ENCODE results near the gene RAB10.
A peak's percentile ranks its signal among the peaks of the same experiment; 100 is the strongest.

DNA sequence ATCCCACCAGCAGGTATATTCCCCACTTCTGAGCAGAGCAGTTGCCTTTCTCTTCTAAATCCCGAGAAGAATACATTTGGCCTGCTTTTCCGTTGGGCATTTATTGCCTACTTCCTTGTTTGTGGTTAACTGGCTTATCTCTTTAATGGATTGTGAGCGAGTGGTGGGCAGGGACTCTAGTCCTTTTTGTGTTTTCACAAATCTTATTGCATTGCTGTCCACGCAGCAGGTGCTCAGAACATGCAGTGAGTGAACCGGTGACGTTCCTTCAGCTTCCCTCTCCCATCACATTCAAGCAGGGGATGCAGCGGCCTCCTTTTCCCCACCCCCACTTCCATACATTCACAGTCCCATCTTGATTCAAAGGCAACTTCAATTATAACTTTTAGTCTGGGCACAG is 110.1 kb downstream of the RAB10 start:
- TF ChIP-seq, protein P1, sequence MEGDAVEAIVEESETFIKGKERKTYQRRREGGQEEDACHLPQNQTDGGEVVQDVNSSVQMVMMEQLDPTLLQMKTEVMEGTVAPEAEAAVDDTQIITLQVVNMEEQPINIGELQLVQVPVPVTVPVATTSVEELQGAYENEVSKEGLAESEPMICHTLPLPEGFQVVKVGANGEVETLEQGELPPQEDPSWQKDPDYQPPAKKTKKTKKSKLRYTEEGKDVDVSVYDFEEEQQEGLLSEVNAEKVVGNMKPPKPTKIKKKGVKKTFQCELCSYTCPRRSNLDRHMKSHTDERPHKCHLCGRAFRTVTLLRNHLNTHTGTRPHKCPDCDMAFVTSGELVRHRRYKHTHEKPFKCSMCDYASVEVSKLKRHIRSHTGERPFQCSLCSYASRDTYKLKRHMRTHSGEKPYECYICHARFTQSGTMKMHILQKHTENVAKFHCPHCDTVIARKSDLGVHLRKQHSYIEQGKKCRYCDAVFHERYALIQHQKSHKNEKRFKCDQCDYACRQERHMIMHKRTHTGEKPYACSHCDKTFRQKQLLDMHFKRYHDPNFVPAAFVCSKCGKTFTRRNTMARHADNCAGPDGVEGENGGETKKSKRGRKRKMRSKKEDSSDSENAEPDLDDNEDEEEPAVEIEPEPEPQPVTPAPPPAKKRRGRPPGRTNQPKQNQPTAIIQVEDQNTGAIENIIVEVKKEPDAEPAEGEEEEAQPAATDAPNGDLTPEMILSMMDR (IDR thresholded peaks at IDR 0.05): no peak
- no peak for TF ChIP-seq POLR2A (IDR thresholded peaks at IDR 0.05)
- peak in 1 of 3 donors; percentile 45 for TF ChIP-seq POLR2AphosphoS5 (IDR thresholded peaks at IDR 0.05)

Measured in stomach (tissue), 4 donors.